Germinal center (tissue), 1 donor: ENCODE data around the gene FBXO45.
A peak's percentile ranks its signal among the peaks of the same experiment; 100 is the strongest.
"Not testable (repeated sequence)": the region's sequence is repeated elsewhere in the genome, so short reads cannot be mapped to it uniquely, and the experiment has no call there.

Experiments used
- DNase-seq: peaks from one replicate; pipeline ENCODE4 v3.0.0; 2012; ENCODE audit warnings: mixed read lengths, low spot score

FBXO45 gene

DNA sequence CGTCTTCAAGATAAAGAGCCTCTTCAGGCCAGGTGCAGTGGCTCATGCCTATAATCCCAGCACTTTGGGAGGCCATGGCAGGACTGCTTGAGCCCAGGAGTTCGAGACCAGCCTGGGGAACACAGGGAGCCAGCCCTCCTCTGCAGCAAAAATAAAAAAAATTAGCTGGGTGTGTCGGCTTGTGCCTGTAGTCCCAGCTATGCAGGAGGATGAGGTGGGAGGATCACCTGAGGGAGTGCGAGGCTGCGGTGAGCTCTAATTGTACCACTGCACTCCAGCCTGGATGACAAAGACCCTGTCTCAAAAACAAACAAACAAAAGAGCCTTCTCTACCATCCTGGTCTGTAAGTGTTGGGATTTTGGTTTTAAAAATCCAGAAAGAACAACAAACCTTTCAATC is 11.2 kb upstream of the FBXO45 start:
- no peak for DNase-seq

- DNase-seq = no peak
These were observed 10.0 kb upstream of the FBXO45 start for GRCh38 chr3:196558476-196558875.

GRCh38 chr3:196559826-196560225 is 8.6 kb upstream of the FBXO45 start:
- no peak for DNase-seq

GRCh38 chr3:196563721-196564225 is 4.7 kb upstream of the FBXO45 start:
- no peak for DNase-seq

- DNase-seq = peak; percentile 68
These were observed 600 bp downstream of the FBXO45 start for GRCh38 chr3:196569003-196569516.

DNA sequence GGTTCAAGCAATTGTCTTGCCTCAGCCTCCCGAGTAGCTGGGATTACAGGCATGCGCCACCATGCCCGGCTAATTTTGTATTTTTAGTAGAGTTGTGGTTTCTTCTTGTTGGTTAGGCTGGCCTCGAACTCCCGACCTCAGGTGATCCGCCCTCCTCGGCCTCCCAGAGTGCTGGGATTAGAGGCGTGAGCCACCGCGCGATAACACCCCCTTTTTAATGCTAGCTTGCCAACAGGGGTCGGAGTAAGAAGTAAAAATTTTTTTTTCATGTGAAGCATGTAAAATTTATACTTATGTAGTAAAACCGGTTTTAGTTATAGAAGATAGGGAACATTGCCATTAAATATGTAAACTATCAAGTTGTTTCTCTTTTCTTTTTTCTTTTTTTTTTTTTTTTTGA is 1.9 kb downstream of the FBXO45 start:
- DNase-seq = not testable (repeated sequence)

- DNase-seq = no peak
These were observed 3.9 kb downstream of the FBXO45 start for GRCh38 chr3:196572389-196572788.

DNA sequence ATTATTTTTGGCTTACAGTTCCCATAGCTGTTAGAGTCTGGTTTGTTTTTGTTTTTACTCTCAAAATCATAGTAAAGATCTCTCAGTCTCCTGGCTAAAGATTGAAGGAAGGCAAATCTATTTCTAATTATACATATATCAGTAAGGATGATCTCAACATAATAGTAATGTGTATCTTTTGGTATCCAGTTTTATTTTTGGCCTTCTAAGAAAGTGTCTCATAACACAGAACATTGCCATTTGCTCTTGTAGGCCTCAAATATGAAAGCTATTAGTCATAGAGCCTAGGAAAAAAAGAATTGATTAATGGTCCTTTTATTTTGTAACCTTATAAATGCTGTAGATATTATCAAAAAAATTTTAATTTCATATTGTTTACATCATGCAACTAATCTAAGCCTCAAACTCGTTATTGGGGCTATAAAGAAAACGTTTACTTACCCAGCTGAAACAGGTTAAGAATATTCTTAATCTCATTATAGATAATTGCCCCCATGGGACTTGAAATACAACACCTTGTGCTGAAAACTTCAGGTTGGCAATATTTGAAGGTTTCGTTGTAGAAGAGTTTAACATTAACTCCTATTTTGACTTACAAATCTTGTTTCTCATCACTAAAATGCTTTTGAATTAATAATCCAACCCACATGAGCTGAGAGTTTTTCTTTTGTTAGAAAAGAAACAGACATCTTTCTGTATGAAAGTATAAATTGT is 16.7 kb downstream of the FBXO45 start:
- DNase-seq = no peak

GRCh38 chr3:196590279-196590678 is 21.8 kb downstream of the FBXO45 start:
- no peak for DNase-seq

GRCh38 chr3:196596355-196596754 is 27.9 kb downstream of the FBXO45 start:
- DNase-seq = no peak

GRCh38 chr3:196597971-196598733 is 29.7 kb downstream of the FBXO45 start:
- not testable (repeated sequence) for DNase-seq

GRCh38 chr3:196599734-196600128 is 31.3 kb downstream of the FBXO45 start:
- DNase-seq = no peak

DNA sequence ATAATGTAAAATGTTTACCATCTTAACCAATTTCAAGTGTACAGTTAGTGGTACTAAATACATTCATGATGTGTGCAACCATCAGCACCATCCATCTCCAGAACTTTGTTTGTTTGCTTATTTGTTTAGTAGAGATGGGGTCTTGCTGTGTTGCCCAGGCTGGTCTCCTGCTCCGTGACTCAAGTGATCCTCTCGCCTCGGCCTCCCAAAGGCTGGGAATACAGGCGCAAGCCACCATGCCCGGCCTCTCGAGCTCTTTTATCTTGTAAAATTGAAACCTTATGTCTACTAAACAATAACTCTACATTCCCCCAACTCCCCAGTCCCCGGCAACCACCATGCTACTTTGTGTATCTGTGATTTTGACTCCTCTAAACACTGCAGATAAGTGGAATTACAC is 31.9 kb downstream of the FBXO45 start:
- no peak for DNase-seq

- DNase-seq = no peak
These were observed 34.2 kb downstream of the FBXO45 start for GRCh38 chr3:196602673-196603072.

- no peak for DNase-seq
These were observed 35.2 kb downstream of the FBXO45 start for GRCh38 chr3:196603683-196604082.

DNA sequence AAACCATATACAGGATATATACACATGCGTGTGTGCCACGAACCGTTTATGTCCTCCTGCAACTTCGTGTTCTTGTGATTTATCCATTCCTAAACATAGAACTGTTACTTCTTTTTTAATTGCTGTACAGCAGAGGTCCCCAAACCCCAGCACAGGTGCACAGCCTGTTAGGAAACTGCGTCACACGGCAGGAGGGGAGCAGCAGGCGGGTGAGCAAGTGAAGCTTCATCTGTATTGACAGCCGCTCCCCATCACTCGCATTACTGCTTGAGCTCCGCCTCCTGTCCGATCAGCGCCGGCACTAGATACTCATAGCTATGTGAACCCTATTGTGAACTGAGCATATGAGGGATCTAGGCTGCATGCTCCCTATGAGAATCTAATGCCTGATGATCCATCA is 36.1 kb downstream of the FBXO45 start:
- DNase-seq = peak; percentile 55

GRCh38 chr3:196608693-196609092 is 40.2 kb downstream of the FBXO45 start:
- DNase-seq = no peak

- DNase-seq = peak; percentile 95
These were observed 40.9 kb downstream of the FBXO45 start for GRCh38 chr3:196609343-196609775.

GRCh38 chr3:196609805-196610515 is 41.5 kb downstream of the FBXO45 start:
- no peak for DNase-seq

GRCh38 chr3:196611761-196612483 is 43.5 kb downstream of the FBXO45 start:
- no peak for DNase-seq

- not testable (repeated sequence) for DNase-seq
These were observed 46.8 kb downstream of the FBXO45 start for GRCh38 chr3:196615234-196615633.

- DNase-seq = no peak
These were observed 48.8 kb downstream of the FBXO45 start for GRCh38 chr3:196617256-196617655.
